Ishikawa (cell line): ENCODE measurements around the gene CPVL.
A peak's percentile ranks its signal among the peaks of the same experiment; 100 is the strongest.

Experiments used
- CEBPB ChIP-seq: IDR thresholded peaks from 2 replicates; pipeline ENCODE4 v1.6.1; 2012
- CREB1 ChIP-seq: IDR thresholded peaks from 2 replicates; pipeline ENCODE4 v1.6.1; 2012; ENCODE audit warnings: low read depth
- EGR1 ChIP-seq: IDR thresholded peaks from 2 replicates; pipeline ENCODE4 v1.6.1; 2012
- EP300 ChIP-seq: IDR thresholded peaks from 2 replicates; pipeline ENCODE4 v1.6.1; 2012; ENCODE audit warnings: borderline replicate concordance
- FOXM1 ChIP-seq: IDR thresholded peaks from 2 replicates; pipeline ENCODE4 v1.6.1; 2012; ENCODE audit warnings: low read depth, borderline replicate concordance
- NFIC ChIP-seq: IDR thresholded peaks from 2 replicates; pipeline ENCODE4 v1.6.1; 2012
- RAD21 ChIP-seq: IDR thresholded peaks from 2 replicates; pipeline ENCODE4 v1.6.1; 2012; ENCODE audit warnings: low read depth
- TAF1 ChIP-seq: IDR thresholded peaks from 2 replicates; pipeline ENCODE4 v1.6.1; 2012; ENCODE audit warnings: low read depth, mild to moderate bottlenecking
- TCF12 ChIP-seq: IDR thresholded peaks from 2 replicates; pipeline ENCODE4 v1.6.1; 2012; ENCODE audit warnings: low read depth
- TEAD4 ChIP-seq: IDR thresholded peaks from 2 replicates; pipeline ENCODE4 v1.6.1; 2012
- YY1 ChIP-seq: IDR thresholded peaks from 2 replicates; pipeline ENCODE4 v1.6.1; 2012; ENCODE audit warnings: low read depth
- ZBTB7A ChIP-seq: IDR thresholded peaks from 2 replicates; pipeline ENCODE4 v1.6.1; 2012; ENCODE audit warnings: low read depth
- TF ChIP-seq, protein P1 (sequence below): IDR thresholded peaks from 2 replicates; pipeline ENCODE4 v1.6.1; 2012; ENCODE audit warnings: low read depth, mild to moderate bottlenecking
- TF ChIP-seq, protein P2 (sequence below): IDR thresholded peaks from 2 replicates; pipeline ENCODE4 v1.6.1; 2012
- TF ChIP-seq, protein P3 (sequence below): IDR thresholded peaks from 2 replicates; pipeline ENCODE4 v1.6.1; 2012

The CPVL gene

DNA sequence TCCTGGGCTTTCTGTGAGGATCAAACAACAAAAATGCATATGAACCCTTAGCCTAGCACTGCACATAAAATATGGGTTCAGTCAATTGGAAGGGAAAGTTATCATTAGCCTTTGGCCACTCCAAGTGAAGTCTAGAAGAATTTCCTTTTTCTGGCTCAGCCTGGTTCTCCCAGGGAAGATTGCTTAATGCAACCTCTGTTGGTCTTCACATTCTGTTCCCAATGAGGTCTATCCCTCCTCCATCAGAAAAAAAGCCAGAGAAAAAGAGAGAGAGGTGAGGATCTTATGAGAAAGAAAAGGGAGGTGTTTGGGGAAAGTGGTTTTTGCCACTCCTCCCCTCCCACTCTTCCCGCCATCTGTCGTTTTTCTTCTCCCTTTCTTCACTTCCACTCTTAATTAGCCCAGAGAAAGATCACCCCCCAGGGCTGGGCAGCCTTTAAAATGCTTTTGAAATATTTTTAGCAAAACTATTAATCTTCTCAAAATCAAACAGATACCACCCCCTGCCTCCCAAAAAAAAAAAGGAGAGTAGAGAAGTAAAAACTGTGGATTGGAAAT is 31.1 kb downstream of the CPVL start:
- TF ChIP-seq NFIC (no peak), CREB1 (no peak), FOXM1 (no peak), RAD21 (no peak), YY1 (no peak), TEAD4 (no peak), TAF1 (no peak), EP300 (no peak), EGR1 (no peak), CEBPB (no peak), ZBTB7A (no peak), TCF12 (no peak)
- TF ChIP-seq, protein P1, sequence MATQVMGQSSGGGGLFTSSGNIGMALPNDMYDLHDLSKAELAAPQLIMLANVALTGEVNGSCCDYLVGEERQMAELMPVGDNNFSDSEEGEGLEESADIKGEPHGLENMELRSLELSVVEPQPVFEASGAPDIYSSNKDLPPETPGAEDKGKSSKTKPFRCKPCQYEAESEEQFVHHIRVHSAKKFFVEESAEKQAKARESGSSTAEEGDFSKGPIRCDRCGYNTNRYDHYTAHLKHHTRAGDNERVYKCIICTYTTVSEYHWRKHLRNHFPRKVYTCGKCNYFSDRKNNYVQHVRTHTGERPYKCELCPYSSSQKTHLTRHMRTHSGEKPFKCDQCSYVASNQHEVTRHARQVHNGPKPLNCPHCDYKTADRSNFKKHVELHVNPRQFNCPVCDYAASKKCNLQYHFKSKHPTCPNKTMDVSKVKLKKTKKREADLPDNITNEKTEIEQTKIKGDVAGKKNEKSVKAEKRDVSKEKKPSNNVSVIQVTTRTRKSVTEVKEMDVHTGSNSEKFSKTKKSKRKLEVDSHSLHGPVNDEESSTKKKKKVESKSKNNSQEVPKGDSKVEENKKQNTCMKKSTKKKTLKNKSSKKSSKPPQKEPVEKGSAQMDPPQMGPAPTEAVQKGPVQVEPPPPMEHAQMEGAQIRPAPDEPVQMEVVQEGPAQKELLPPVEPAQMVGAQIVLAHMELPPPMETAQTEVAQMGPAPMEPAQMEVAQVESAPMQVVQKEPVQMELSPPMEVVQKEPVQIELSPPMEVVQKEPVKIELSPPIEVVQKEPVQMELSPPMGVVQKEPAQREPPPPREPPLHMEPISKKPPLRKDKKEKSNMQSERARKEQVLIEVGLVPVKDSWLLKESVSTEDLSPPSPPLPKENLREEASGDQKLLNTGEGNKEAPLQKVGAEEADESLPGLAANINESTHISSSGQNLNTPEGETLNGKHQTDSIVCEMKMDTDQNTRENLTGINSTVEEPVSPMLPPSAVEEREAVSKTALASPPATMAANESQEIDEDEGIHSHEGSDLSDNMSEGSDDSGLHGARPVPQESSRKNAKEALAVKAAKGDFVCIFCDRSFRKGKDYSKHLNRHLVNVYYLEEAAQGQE: no peak
- TF ChIP-seq, protein P2, sequence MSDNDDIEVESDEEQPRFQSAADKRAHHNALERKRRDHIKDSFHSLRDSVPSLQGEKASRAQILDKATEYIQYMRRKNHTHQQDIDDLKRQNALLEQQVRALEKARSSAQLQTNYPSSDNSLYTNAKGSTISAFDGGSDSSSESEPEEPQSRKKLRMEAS: no peak

DNA sequence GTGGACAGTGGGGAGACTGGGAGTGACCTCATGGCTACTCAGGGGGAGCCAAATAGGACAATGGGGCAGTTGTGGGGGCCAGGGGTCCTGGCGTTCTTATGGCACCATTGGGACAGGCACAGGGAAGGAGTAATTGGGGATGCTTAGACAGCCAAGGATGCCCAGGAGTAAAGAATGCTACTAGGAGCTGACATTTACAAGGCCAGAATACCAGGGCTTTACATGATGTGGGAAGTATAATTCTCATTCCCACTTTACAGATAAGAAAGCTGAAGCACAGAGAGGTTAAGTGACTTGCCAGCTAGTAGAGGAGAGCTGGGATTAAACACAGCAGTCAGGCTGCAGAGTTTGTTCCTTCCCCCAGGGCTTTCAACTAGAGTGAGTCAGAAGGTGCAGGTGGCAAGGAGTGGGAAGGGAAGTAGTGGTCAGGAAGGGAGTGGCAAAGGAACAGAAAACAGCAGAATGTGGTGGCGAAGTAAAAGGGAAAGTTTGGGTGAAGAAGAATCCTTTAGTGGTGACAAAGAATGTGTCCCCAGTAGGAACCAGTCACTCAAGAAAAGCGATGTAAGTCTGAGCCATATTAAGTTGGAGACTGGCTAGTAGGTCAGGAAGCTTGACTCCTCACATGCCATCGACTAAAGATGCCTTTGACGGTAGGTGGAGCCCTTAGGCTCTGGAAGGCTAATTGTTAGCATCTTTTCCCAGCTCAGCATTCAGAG is 32.8 kb downstream of the CPVL start:
- TF ChIP-seq TCF12 (0 out of 2 replicates have a peak, but pooled peaks have one; percentile 32), FOXM1 (no peak), TAF1 (no peak), EP300 (no peak), CEBPB (no peak), RAD21 (peak; percentile 71)
- TF ChIP-seq, protein P1: no peak

DNA sequence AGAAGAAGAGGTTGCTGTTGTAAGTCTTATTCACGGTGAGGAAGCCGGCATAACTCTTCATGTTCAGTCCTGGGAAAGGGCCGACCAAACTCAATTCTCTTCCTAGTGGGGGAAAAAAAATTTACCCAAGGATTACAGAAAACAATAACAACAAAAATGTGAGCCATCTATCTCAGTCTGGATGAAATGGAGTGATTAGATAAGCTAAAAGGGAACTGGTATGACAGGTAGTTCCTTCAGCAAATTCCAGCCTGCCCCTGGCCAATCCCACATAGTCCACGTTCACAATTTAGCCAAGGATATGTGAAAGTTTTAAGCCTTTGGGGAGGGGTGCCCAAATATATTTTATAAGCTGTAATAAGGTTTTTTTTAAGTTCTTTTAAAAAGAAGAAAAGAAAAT is 33.6 kb downstream of the CPVL start:
- TF ChIP-seq, protein P2: no peak
- no peak for TF ChIP-seq TAF1
- TF ChIP-seq TEAD4: peak; percentile 49; the same call in 1 of the 2 replicates
- TF ChIP-seq, protein P1: no peak
- TF ChIP-seq, protein P3, sequence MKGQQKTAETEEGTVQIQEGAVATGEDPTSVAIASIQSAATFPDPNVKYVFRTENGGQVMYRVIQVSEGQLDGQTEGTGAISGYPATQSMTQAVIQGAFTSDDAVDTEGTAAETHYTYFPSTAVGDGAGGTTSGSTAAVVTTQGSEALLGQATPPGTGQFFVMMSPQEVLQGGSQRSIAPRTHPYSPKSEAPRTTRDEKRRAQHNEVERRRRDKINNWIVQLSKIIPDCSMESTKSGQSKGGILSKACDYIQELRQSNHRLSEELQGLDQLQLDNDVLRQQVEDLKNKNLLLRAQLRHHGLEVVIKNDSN: no peak
- no peak for TF ChIP-seq EP300

DNA sequence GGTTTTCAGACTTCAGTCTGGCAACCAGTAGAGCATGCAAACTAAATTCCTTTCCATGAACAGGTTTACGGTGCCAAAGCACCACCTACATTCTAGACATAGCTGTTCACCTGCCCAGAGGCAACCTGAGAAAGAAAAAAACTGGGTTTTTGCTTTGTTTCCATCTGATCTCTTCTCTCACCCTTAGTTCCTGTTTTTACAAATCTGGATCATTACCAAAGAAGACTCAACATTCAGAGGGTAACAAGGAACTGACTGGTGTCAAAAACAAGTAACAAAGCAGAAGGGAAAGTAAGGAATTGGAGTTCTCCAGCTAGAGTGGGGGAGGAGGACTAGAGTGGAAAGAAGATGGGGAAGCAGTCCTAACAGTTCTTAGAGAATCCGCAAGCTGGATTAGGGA is 36.4 kb downstream of the CPVL start:
- TF ChIP-seq NFIC: peak; percentile 97
- TF ChIP-seq TEAD4: peak; percentile 97
- TF ChIP-seq, protein P2: peak; percentile 6; the same call in 1 of the 2 replicates
- TF ChIP-seq FOXM1: peak; percentile 96
- peak; percentile 49 for TF ChIP-seq CEBPB
- peak; percentile 95 for TF ChIP-seq EP300
- TF ChIP-seq CREB1: no peak
- 0 out of 2 replicates have a peak, but pooled peaks have one; percentile 14 for TF ChIP-seq RAD21
- TF ChIP-seq, protein P1: no peak
- peak; percentile 96 for TF ChIP-seq TCF12
